CD14-positive monocyte (primary cell): ENCODE results near the gene PIK3IP1. TPM values are rescaled to one million over a fixed set of nuclear protein-coding genes. Genes with fewer than 3 reads are reported as not detected.
"Not testable (repeated sequence)": the region's sequence is repeated elsewhere in the genome, so short reads cannot be mapped to it uniquely, and the experiment has no call there.

Experiments
- DNase-seq, 3 donors: peaks; one replicate each; pipeline ENCODE4 v3.0.0-alpha.2; 2011 to 2022
- H2AFZ ChIP-seq: 2 replicates; pipeline ENCODE4 v1.6.0; 2012; ENCODE audit warnings: mild to moderate bottlenecking, low read depth, low read length, inconsistent platforms; ENCODE audit not compliant: insufficient read depth, poor library complexity, severe bottlenecking
- H3K27ac ChIP-seq, 2 donors: 1 replicate in 1 of 2; 2 replicates in 1 of 2; pipeline ENCODE4 v1.5.1; 2012 to 2013; ENCODE audit warnings: low read length in 2 of 2, control low read depth in 1 of 2, inconsistent platforms in 1 of 2, low read depth in 1 of 2, mild to moderate bottlenecking in 1 of 2
- H3K27me3 ChIP-seq, 2 donors: one replicate each; pipeline versions ENCODE4 v1.6.0 to v1.6.1; 2011 to 2013; ENCODE audit warnings: low read length in 2 of 2; ENCODE audit not compliant: control insufficient read depth in 2 of 2, insufficient read depth in 2 of 2
- H3K36me3 ChIP-seq, 2 donors: replicated peaks in 1 of 2; 1 replicate in 1 of 2; 2 replicates in 1 of 2; pipeline versions ENCODE4 v1.5.1 to v1.6.1; 2012 to 2013; ENCODE audit warnings: low read length in 2 of 2, control low read depth in 1 of 2, inconsistent platforms in 1 of 2, mild to moderate bottlenecking in 1 of 2; ENCODE audit not compliant: insufficient read depth in 2 of 2, control insufficient read depth in 1 of 2
- H3K4me1 ChIP-seq, 2 donors: 1 replicate in 1 of 2; 2 replicates in 1 of 2; pipeline versions ENCODE4 v1.5.1 to v1.6.1; 2012 to 2013; ENCODE audit warnings: low read length in 2 of 2, control low read depth in 1 of 2, inconsistent platforms in 1 of 2, mild to moderate bottlenecking in 1 of 2, moderate library complexity in 1 of 2; ENCODE audit not compliant: insufficient read depth in 2 of 2, control insufficient read depth in 1 of 2
- H3K4me2 ChIP-seq: replicated peaks from 2 replicates; pipeline ENCODE3; 2012; ENCODE audit warnings: low read length, moderate library complexity, mild to moderate bottlenecking; ENCODE audit not compliant: poor library complexity, severe bottlenecking; ENCODE audit errors: extremely low read depth
- H3K4me3 ChIP-seq, 3 experiments: fragments of 200-600 bp in 1 of 3; sonication (generic) in 1 of 3; replicated peaks in 1 of 3; 1 replicate in 2 of 3; 2 replicates in 1 of 3; pipeline ENCODE4 v1.5.1; 2011 to 2013; ENCODE audit warnings: low read length in 3 of 3, mild to moderate bottlenecking in 3 of 3, control low read depth in 2 of 3, low read depth in 2 of 3, inconsistent platforms in 1 of 3, moderate library complexity in 1 of 3
- H3K79me2 ChIP-seq: 2 replicates; pipeline ENCODE4 v1.6.0; 2012; ENCODE audit warnings: mild to moderate bottlenecking, control low read depth, inconsistent platforms, low read length, moderate library complexity; ENCODE audit not compliant: insufficient read depth
- H3K9ac ChIP-seq: 2 replicates; pipeline ENCODE4 v1.6.0; 2017; ENCODE audit warnings: low read length, mild to moderate bottlenecking; ENCODE audit not compliant: insufficient read depth, poor library complexity, severe bottlenecking
- H3K9me3 ChIP-seq, 2 donors: replicated peaks in 1 of 2; 1 replicate in 1 of 2; 2 replicates in 1 of 2; pipeline versions ENCODE4 v1.5.1 to v1.6.1; 2012 to 2013; ENCODE audit warnings: low read length in 2 of 2, control low read depth in 1 of 2; ENCODE audit not compliant: control insufficient read depth in 1 of 2, insufficient read depth in 1 of 2
- H4K20me1 ChIP-seq: 2 replicates; pipeline ENCODE4 v1.6.0; 2012; ENCODE audit warnings: mild to moderate bottlenecking, low read length, control low read depth, moderate library complexity; ENCODE audit not compliant: insufficient read depth
- H3K27ac Mint-ChIP-seq, 7 donors: one replicate each; pipeline ENCODE4 v1.8.0; 2020; ENCODE audit warnings: mild to moderate bottlenecking in 7 of 7, mixed read lengths in 7 of 7, moderate library complexity in 6 of 7, inconsistent platforms in 2 of 7
- H3K27me3 Mint-ChIP-seq, 3 donors: one replicate each; pipeline ENCODE4 v1.8.0; 2021 to 2022; ENCODE audit warnings: low read depth in 3 of 3, mild to moderate bottlenecking in 3 of 3, mixed read lengths in 3 of 3, moderate library complexity in 3 of 3, inconsistent platforms in 1 of 3
- H3K36me3 Mint-ChIP-seq, 2 donors: one replicate each; pipeline ENCODE4 v1.8.0; 2020; ENCODE audit warnings: mixed read lengths in 2 of 2, inconsistent platforms in 1 of 2, mild to moderate bottlenecking in 1 of 2
- H3K4me1 Mint-ChIP-seq: one replicate; pipeline ENCODE4 v1.8.0; 2020; ENCODE audit warnings: mild to moderate bottlenecking, mixed read lengths
- H3K4me3 Mint-ChIP-seq, 2 donors: one replicate each; pipeline ENCODE4 v1.8.0; 2020; ENCODE audit warnings: mild to moderate bottlenecking in 2 of 2, mixed read lengths in 2 of 2, moderate library complexity in 1 of 2
- H3K9me3 Mint-ChIP-seq, 7 donors: one replicate each; pipeline ENCODE4 v1.8.0; 2020 to 2022; ENCODE audit warnings: mixed read lengths in 7 of 7, mild to moderate bottlenecking in 6 of 7, moderate library complexity in 6 of 7, inconsistent platforms in 2 of 7
- CTCF ChIP-seq: fragments of 200-600 bp; IDR thresholded peaks from one replicate; pipeline ENCODE4 v1.8.0; 2022; ENCODE audit warnings: antibody characterized with exemption, mild to moderate bottlenecking
- WGBS: methylation state at CpG from one replicate; pipeline ENCODE4 v1.1.5; 2013; ENCODE audit warnings: missing lambda C conversion rate; ENCODE audit not compliant: insufficient coverage; 5-methylcytosine and 5-hydroxymethylcytosine counted together
- intact Hi-C, 2 donors: fragments of 100-400 bp; cut with micrococcal nuclease; formaldehyde crosslinking; loops; one replicate each; pipeline versions ENCODE4 v1.15.0 to v1.15.1; 2023
- polyA plus RNA-seq, 3 donors: library from polyadenylated mRNA; depleted of rRNA in 1 of 3; unstranded in 2 of 3; stranded (reverse) in 1 of 3; fragments of 300-500 nt in 2 of 3; fragments of >200 nt in 1 of 3; fragmentation: Illumina TruSeq in 2 of 3; gene quantifications; 1 replicate in 2 of 3; 2 replicates in 1 of 3; pipeline ENCODE4 v1.2.3, GENCODE V29; 2012 to 2021

Gene PIK3IP1
- polyA plus RNA-seq, 3 donors: 21.8 to 37.3 (median 21.9) TPM

GRCh38 chr22:31238057-31238456, 54.2 kb downstream of the PIK3IP1 start:
- H3K36me3 Mint-ChIP-seq: peaks cover 35 to 48% of the 10 kb centered on the region in 2 donors
- WGBS: no CpG with 5 or more reads among the region's 1 CpG
- no peak for TF ChIP-seq CTCF
- Histone ChIP-seq H3K36me3 (peaks cover 7 to 47% of the 10 kb centered on the region in 2 donors), H3K9ac (no peak overlapping the region), H3K27ac (no peak overlapping the region), H3K79me2 (peaks cover 30% of the 10 kb centered on the region), H3K4me1 (peaks cover 28 to 29% of the 10 kb centered on the region in 2 donors), H3K9me3 (no peaks in the 10 kb centered on the region), H3K4me3 (no peak overlapping the region), H3K27me3 (no peaks in the 10 kb centered on the region), H4K20me1 (peaks cover 13% of the 10 kb centered on the region), H3K4me2 (no peak overlapping the region), H2AFZ (no peak overlapping the region)
- peak overlapping the region in 5 of 7 donors; percentile 9 to 52 (median 19) for H3K27ac Mint-ChIP-seq
- H3K4me1 Mint-ChIP-seq: peaks cover 32% of the 10 kb centered on the region
- no peak overlapping the region for H3K4me3 Mint-ChIP-seq
- H3K27me3 Mint-ChIP-seq: peaks cover 0 to 2% (median 0%) of the 10 kb centered on the region in 3 donors
- DNase-seq: peak in 2 of 3 donors; percentile 28 to 72
- intact Hi-C loops: loop anchor here in 1 of 2 donors (10.0 kb wide), 2 partner anchors 133 to 273 kb away; partner anchors contain the start of genes MORC2, SELENOM and TUG1
- H3K9me3 Mint-ChIP-seq: no peaks in the 10 kb centered on the region

- DNase-seq, H3K9ac ChIP-seq, H3K4me3 ChIP-seq, H3K9me3 Mint-ChIP-seq, H3K4me3 Mint-ChIP-seq, H2AFZ ChIP-seq, H3K4me2 ChIP-seq, H3K27me3 ChIP-seq, H3K27me3 Mint-ChIP-seq, H3K9me3 ChIP-seq: not testable (repeated sequence)
- peaks cover 49 to 50% of the 10 kb centered on the region in 2 donors for H3K4me1 ChIP-seq
- peaks cover 45% of the 10 kb centered on the region for H3K79me2 ChIP-seq
- intact Hi-C loops: loop anchor here in 1 of 2 donors (10.0 kb wide), 2 partner anchors 131 to 271 kb away; partner anchors contain the start of genes MORC2, SELENOM and TUG1
- H3K4me1 Mint-ChIP-seq: peaks cover 50% of the 10 kb centered on the region
- 100% methylated on average over 2 of the region's 4 CpGs for WGBS
- H4K20me1 ChIP-seq: peaks cover 13% of the 10 kb centered on the region
- H3K27ac Mint-ChIP-seq: peak overlapping the region in 3 of 7 donors; percentile 94 to 99 (median 99)
- peaks cover under 1 to 27% of the 10 kb centered on the region in 2 donors for H3K36me3 ChIP-seq
- H3K27ac ChIP-seq: peak overlapping the region in 1 of 2 donors; percentile 71
- H3K36me3 Mint-ChIP-seq: peaks cover 23 to 47% of the 10 kb centered on the region in 2 donors
Measured at GRCh38 chr22:31236044-31236443, 56.2 kb downstream of the PIK3IP1 start.
